ENCODE data around the gene RASAL3.

GRCh38 chr19:15463861-15464371, 428 bp downstream of the RASAL3 start:
- TF ChIP-seq CTCF (IDR thresholded peaks at IDR 0.05) (no peak), POLR2A (IDR thresholded peaks at IDR 0.05) (no peak)
